IMR-90 (cell line): ENCODE measurements around the gene RCL1. TPM values are rescaled to one million over a fixed set of nuclear protein-coding genes. Genes with fewer than 3 reads are reported as not detected.

Source experiments
- ATAC-seq: fragments of 200-7000 bp; cut with Tn5 transposase; 2 replicates; pipeline ENCODE4 v1.9.1; 2020; ENCODE audit warnings: low read depth, mild to moderate bottlenecking, moderate library complexity
- BruUV-seq: library from RNA; stranded (reverse); fragments of 400-500 nt; replicated peaks from 2 replicates; lab custom pipeline; 2021; lab: Mats Ljungman, UMichigan
- CTCF ChIA-PET: fragments of 300-600 bp; formaldehyde crosslinking; extraction: SDS; loops from one replicate; lab custom pipeline; 2021; ENCODE audit warnings: antibody characterized with exemption; lab: Yijun Ruan, JAX
- POLR2A ChIA-PET: fragments of 300-600 bp; sonication (Branson Sonifier 250); formaldehyde crosslinking; loops from one replicate; lab custom pipeline; 2022; ENCODE audit warnings: antibody characterized with exemption; ENCODE audit not compliant: unreplicated experiment; lab: Charles Lee
- DNase-seq: peaks from one replicate; pipeline ENCODE4 v3.0.0; 2013
- H2AFZ ChIP-seq: replicated peaks from 2 replicates; pipeline ENCODE3; 2013; ENCODE audit warnings: low read length, mild to moderate bottlenecking; ENCODE audit not compliant: poor library complexity
- H2AK5ac ChIP-seq: 2 replicates; pipeline ENCODE4 v1.6.1; 2013; ENCODE audit warnings: low read depth, low read length, inconsistent platforms
- H2AK9ac ChIP-seq: replicated peaks from 2 replicates; pipeline ENCODE3; 2013; ENCODE audit warnings: mild to moderate bottlenecking, low read depth, low read length, moderate library complexity; ENCODE audit not compliant: poor library complexity
- H2BK120ac ChIP-seq: 2 replicates; pipeline ENCODE4 v1.6.1; 2013; ENCODE audit warnings: low read depth, low read length, inconsistent platforms
- H2BK15ac ChIP-seq: 3 replicates; pipeline ENCODE4 v1.6.1; 2013; ENCODE audit warnings: low read depth, low read length, inconsistent platforms
- H2BK20ac ChIP-seq: 2 replicates; pipeline ENCODE4 v1.6.1; 2013; ENCODE audit warnings: low read depth, mild to moderate bottlenecking, inconsistent platforms, low read length, moderate library complexity
- H2BK5ac ChIP-seq: 2 replicates; pipeline ENCODE4 v1.6.1; 2013; ENCODE audit warnings: mild to moderate bottlenecking, low read depth, low read length, inconsistent platforms; ENCODE audit not compliant: poor library complexity, severe bottlenecking
- H3K14ac ChIP-seq: replicated peaks from 2 replicates; pipeline ENCODE4 v1.6.1; 2013; ENCODE audit warnings: low read depth, low read length, inconsistent platforms
- H3K18ac ChIP-seq: 2 replicates; pipeline ENCODE4 v1.6.1; 2013; ENCODE audit warnings: low read depth, low read length, control low read depth
- H3K23ac ChIP-seq: 2 replicates; pipeline ENCODE4 v1.6.1; 2013; ENCODE audit warnings: low read depth, low read length, inconsistent platforms
- H3K27ac ChIP-seq: 2 replicates; pipeline ENCODE4 v1.5.1; 2013; ENCODE audit warnings: mild to moderate bottlenecking, control low read depth, low read length; ENCODE audit not compliant: insufficient read depth
- H3K27me3 ChIP-seq: 2 replicates; pipeline ENCODE4 v1.6.1; 2013; ENCODE audit warnings: low read length; ENCODE audit not compliant: control insufficient read depth, insufficient read depth
- H3K36me3 ChIP-seq: 2 replicates; pipeline ENCODE4 v1.6.1; 2013; ENCODE audit warnings: low read length, mixed read lengths; ENCODE audit not compliant: control insufficient read depth, insufficient read depth
- H3K4ac ChIP-seq: 2 replicates; pipeline ENCODE4 v1.6.1; 2013; ENCODE audit warnings: low read depth, low read length, inconsistent platforms
- H3K4me1 ChIP-seq: 2 replicates; pipeline ENCODE4 v1.6.1; 2013; ENCODE audit warnings: low read length, mixed read lengths; ENCODE audit not compliant: control insufficient read depth, insufficient read depth
- H3K4me2 ChIP-seq: 2 replicates; pipeline ENCODE4 v1.6.1; 2013; ENCODE audit warnings: low read depth, mild to moderate bottlenecking, control low read depth, low read length, moderate library complexity
- H3K4me3 ChIP-seq: 2 replicates; pipeline ENCODE4 v1.5.1; 2013; ENCODE audit warnings: low read depth, mild to moderate bottlenecking, control low read depth, low read length, moderate library complexity; ENCODE audit not compliant: insufficient read depth
- H3K56ac ChIP-seq: 2 replicates; pipeline ENCODE4 v1.6.1; 2013; ENCODE audit warnings: low read length, inconsistent platforms; ENCODE audit not compliant: insufficient read depth; ENCODE audit errors: extremely low read depth
- H3K79me1 ChIP-seq, 2 experiments: 2 replicates each; pipeline ENCODE4 v1.6.1; 2013; ENCODE audit warnings: low read length in 2 of 2, inconsistent platforms in 1 of 2, low read depth in 1 of 2
- H3K9ac ChIP-seq: 2 replicates; pipeline ENCODE4 v1.6.1; 2013; ENCODE audit warnings: low read depth, low read length, control low read depth
- H3K9me1 ChIP-seq: 2 replicates; pipeline ENCODE4 v1.6.1; 2013; ENCODE audit warnings: low read length, inconsistent platforms; ENCODE audit not compliant: insufficient read depth
- H3K9me3 ChIP-seq: 2 replicates; pipeline ENCODE4 v1.6.1; 2013; ENCODE audit warnings: low read length; ENCODE audit not compliant: control insufficient read depth, insufficient read depth
- H4K20me1 ChIP-seq: 2 replicates; pipeline ENCODE4 v1.6.1; 2013; ENCODE audit warnings: low read length, inconsistent platforms; ENCODE audit not compliant: insufficient read depth
- H4K5ac ChIP-seq: 2 replicates; pipeline ENCODE4 v1.6.1; 2013; ENCODE audit warnings: mild to moderate bottlenecking, low read depth, low read length, control low read depth
- H4K8ac ChIP-seq, 2 experiments: 2 replicates each; pipeline ENCODE4 v1.6.1; 2013; ENCODE audit warnings: low read depth in 2 of 2, low read length in 2 of 2, control low read depth in 1 of 2, inconsistent platforms in 1 of 2
- H4K91ac ChIP-seq: 2 replicates; pipeline ENCODE4 v1.6.1; 2013; ENCODE audit warnings: low read depth, low read length, inconsistent platforms; ENCODE audit not compliant: insufficient read depth
- FOS ChIP-seq: fragments of 150-350 bp; IDR thresholded peaks from 2 replicates; pipeline ENCODE4 v1.6.1; 2016; ENCODE audit warnings: low read depth, low read length
- POLR2A ChIP-seq: IDR thresholded peaks from 2 replicates; pipeline ENCODE4 v1.6.1; 2012; ENCODE audit warnings: mild to moderate bottlenecking, low read depth, low read length
- RCOR1 ChIP-seq: IDR thresholded peaks from 2 replicates; pipeline ENCODE4 v1.6.1; 2012; ENCODE audit warnings: mild to moderate bottlenecking, low read length, improper control_type of control experiment; ENCODE audit not compliant: insufficient replicate concordance
- SMC3 ChIP-seq: fragments of 150-350 bp; IDR thresholded peaks from 2 replicates; pipeline ENCODE4 v1.6.1; 2016; ENCODE audit warnings: low read depth, mild to moderate bottlenecking, antibody characterized with exemption, low read length, moderate library complexity
- WGBS, 2 experiments: methylation state at CpG; one replicate each; pipeline versions ENCODE4 v1.1.5 to v1.1.7; 2013; ENCODE audit warnings: missing lambda C conversion rate in 2 of 2; ENCODE audit not compliant: insufficient read length in 1 of 2; ENCODE audit errors: extremely low coverage in 2 of 2; 5-methylcytosine and 5-hydroxymethylcytosine counted together
- dilution Hi-C: fragments of 300-500 bp; cut with HindIII; formaldehyde crosslinking; loops from one replicate; pipeline ENCODE4 v1.14.3; 2018; ENCODE audit warnings: low sequenced_read_pairs; ENCODE audit not compliant: unreplicated experiment
- in situ Hi-C: fragments of 300-500 bp; cut with MboI; formaldehyde crosslinking; loops from 3 replicates; pipeline ENCODE4 v1.14.3; 2019; ENCODE audit warnings: low sequenced_read_pairs, inconsistent platforms, mixed read lengths
- intact Hi-C: fragments of 100-400 bp; cut with micrococcal nuclease; formaldehyde crosslinking; loops from 2 replicates; pipeline ENCODE4 v1.10.0; 2022
- polyA plus RNA-seq, 3 experiments: library from polyadenylated mRNA; depleted of rRNA; stranded (reverse); fragments of >200 nt; gene quantifications; 2 replicates each; pipeline ENCODE4 v1.2.3, GENCODE V29; 2012; ENCODE audit warnings: low replicate concordance in 1 of 3
- total RNA-seq: library from RNA; depleted of rRNA; stranded (reverse); fragments of >200 nt; gene quantifications from 2 replicates; pipeline ENCODE4 v1.2.3, GENCODE V29; 2012
- TF ChIP-seq, protein P1 (sequence below): conservative IDR thresholded peaks from 2 replicates; pipeline ENCODE4 v1.5.1; 2012; ENCODE audit warnings: mild to moderate bottlenecking, low read depth, low read length, improper control_type of control experiment
- TF ChIP-seq, protein P2 (sequence below): fragments of 150-350 bp; IDR thresholded peaks from 2 replicates; pipeline ENCODE4 v1.6.1; 2017; ENCODE audit warnings: mild to moderate bottlenecking, antibody characterized with exemption, low read length, low read depth

RCL1 gene
- total and polyA plus RNA-seq, 2 of the 4 experiments (the other 2 are of a cell fraction) = 12.3 to 13.8 TPM

DNA sequence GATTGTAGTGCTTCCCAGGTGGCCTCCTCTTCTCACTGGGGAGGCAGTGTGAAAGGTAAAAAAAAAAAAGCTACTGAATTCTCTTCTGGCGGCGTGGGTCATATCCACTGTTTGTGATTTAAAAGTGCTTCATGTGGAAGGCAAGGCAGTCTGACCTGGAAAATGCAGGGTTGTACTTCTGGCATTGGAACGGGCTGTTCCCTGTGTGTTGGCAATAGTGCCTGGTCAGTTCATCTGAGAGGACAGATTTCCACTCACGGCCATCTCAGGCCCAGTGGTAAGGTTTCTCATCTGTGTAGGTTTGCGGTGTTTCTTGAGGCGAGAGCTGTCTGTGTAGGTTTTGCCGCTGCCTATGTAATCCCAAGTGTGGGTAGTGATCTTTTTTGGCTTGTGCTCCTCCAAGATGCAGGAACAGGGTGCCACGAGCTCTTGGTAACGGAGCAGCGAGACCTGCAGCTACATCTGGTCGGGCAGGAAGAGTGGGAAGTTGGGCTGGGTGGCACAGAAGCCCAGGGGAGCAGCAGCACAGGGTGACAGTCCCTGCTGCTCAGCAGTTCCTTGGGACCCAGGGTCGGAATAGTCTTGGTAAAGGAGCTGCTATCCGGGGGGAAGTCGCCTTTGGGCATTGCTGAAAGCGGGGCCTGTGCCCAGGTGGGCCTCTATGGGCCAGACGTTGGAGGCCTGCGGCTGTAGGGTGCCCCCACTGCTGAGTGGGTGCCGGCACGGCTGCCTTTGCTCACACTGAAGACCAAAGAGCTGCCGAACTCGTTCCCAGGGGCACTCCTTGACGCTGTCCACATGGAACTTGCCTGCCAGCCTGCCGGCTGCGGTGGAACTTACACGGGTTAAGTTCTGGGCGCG is 11.2 kb downstream of the RCL1 start (continued):
- no peak for TF ChIP-seq POLR2A

DNA sequence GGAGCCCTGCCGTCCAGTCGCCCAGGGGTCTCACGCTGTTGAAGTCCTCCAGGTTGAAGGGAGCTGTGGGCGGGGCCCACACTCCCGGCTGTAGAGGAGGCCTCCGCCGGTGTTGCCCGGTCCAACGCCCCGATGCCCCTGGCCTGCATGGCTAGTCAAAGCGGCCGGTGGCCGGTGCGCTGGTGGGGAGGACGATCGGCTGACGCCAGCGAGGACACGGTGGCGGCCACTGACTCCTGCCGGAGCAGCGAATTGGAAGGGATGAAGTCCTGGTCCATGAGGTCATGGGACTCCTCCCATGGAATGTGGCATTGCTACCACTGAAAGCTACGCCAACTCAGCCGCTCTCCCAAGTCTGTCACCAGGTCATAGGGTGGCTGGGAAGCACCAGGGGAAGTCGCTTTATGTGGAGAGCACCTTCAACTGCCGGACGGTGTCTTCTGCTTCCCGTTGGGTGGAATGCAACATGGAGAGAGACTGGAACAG is 11.8 kb downstream of the RCL1 start:
- no peak overlapping the region for H2BK5ac ChIP-seq
- DNase-seq (no peak), ATAC-seq (no peak)
- H3K56ac ChIP-seq = no peak overlapping the region
- H4K91ac ChIP-seq = no peak overlapping the region
- H2AFZ ChIP-seq = no peak overlapping the region
- BruUV-seq = no TSS peak
- POLR2A ChIA-PET = no interaction called here
- no peak overlapping the region for H4K8ac ChIP-seq
- CTCF ChIA-PET = interaction anchor here (1.0 to 1.2 kb wide), 2 partner anchors 9 to 24 kb away, joined by 3 read pairs; no protein-coding TSS in a partner anchor
- 98% methylated on average over 14 of the region's 28 CpGs; no CpG with 5 or more reads in 1 of the 2 experiments for WGBS, 2 experiments
- H3K4me3 ChIP-seq = no peak overlapping the region
- H3K36me3 ChIP-seq = no peaks in the 10 kb centered on the region
- no peak overlapping the region for H3K4ac ChIP-seq
- no peaks in the 10 kb centered on the region for H3K27me3 ChIP-seq
- no peak overlapping the region for H3K9ac ChIP-seq
- H3K4me1 ChIP-seq = no peaks in the 10 kb centered on the region
- H3K23ac ChIP-seq = no peak overlapping the region
- intact Hi-C loops (no loop called here), dilution Hi-C loops (no loop called here), in situ Hi-C loops (no loop called here)
- no peak overlapping the region for H2BK15ac ChIP-seq
- peaks cover 9% of the 10 kb centered on the region for H3K9me1 ChIP-seq
- peaks cover 12 to 40% of the 10 kb centered on the region in 2 experiments for H3K79me1 ChIP-seq
- H3K18ac ChIP-seq = no peak overlapping the region
- H3K27ac ChIP-seq = no peak overlapping the region
- no peak overlapping the region for H2AK5ac ChIP-seq
- TF ChIP-seq RCOR1 (no peak), SMC3 (no peak), FOS (no peak)
- TF ChIP-seq, protein P1, sequence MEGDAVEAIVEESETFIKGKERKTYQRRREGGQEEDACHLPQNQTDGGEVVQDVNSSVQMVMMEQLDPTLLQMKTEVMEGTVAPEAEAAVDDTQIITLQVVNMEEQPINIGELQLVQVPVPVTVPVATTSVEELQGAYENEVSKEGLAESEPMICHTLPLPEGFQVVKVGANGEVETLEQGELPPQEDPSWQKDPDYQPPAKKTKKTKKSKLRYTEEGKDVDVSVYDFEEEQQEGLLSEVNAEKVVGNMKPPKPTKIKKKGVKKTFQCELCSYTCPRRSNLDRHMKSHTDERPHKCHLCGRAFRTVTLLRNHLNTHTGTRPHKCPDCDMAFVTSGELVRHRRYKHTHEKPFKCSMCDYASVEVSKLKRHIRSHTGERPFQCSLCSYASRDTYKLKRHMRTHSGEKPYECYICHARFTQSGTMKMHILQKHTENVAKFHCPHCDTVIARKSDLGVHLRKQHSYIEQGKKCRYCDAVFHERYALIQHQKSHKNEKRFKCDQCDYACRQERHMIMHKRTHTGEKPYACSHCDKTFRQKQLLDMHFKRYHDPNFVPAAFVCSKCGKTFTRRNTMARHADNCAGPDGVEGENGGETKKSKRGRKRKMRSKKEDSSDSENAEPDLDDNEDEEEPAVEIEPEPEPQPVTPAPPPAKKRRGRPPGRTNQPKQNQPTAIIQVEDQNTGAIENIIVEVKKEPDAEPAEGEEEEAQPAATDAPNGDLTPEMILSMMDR = no peak
- TF ChIP-seq, protein P2, sequence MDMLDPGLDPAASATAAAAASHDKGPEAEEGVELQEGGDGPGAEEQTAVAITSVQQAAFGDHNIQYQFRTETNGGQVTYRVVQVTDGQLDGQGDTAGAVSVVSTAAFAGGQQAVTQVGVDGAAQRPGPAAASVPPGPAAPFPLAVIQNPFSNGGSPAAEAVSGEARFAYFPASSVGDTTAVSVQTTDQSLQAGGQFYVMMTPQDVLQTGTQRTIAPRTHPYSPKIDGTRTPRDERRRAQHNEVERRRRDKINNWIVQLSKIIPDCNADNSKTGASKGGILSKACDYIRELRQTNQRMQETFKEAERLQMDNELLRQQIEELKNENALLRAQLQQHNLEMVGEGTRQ = no peak
- no peak overlapping the region for H4K5ac ChIP-seq
- H2BK120ac ChIP-seq = no peak overlapping the region
- H3K14ac ChIP-seq = no peak overlapping the region
- peak overlapping the region; percentile 65 for H2AK9ac ChIP-seq
- H2BK20ac ChIP-seq = no peak overlapping the region
- peaks cover 3% of the 10 kb centered on the region; the same call in 1 of the 2 replicates for H3K9me3 ChIP-seq
- no peak overlapping the region for H3K4me2 ChIP-seq
- H4K20me1 ChIP-seq = peaks cover 3% of the 10 kb centered on the region
